Hepatic stellate cell (primary cell): Measurements from ENCODE around the gene DNAJB11.

Source experiments
- DNase-seq: peaks from one replicate; pipeline ENCODE4 v3.0.0; 2011; ENCODE audit warnings: low spot score

Gene DNAJB11

DNA sequence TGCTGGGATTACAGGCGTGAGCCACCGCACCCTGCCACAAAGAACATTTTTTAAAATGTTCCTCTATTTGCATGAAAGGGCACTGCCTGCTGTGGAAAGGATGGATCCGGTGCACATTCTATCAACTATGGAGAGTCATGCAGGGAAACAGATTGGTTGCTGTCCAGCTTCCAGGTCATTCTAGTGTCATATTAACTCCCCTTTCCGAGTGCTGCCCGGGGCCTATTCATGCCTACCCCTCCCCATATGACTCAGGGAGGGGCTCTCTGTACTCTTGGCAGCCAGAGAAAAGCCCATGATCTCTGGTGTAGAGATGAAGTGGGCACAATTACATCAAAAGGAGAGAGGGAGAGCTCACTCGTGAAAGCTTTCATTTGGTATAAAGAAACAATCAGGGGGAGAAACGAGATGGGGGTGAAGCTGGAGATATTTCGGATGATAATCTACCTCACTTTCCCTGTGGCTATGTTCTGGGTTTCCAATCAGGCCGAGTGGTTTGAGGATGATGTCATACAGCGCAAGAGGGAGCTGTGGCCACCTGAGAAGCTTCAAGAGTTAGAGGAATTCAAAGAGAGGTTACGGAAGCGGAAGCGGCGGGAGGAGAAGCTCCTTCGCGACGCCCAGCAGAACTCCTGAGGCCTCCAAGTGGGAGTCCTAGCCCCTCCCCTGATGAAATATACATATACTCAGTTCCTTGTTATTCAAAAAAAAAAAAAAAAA is 26.2 kb downstream of the DNAJB11 start:
- DNase-seq = no peak

DNA sequence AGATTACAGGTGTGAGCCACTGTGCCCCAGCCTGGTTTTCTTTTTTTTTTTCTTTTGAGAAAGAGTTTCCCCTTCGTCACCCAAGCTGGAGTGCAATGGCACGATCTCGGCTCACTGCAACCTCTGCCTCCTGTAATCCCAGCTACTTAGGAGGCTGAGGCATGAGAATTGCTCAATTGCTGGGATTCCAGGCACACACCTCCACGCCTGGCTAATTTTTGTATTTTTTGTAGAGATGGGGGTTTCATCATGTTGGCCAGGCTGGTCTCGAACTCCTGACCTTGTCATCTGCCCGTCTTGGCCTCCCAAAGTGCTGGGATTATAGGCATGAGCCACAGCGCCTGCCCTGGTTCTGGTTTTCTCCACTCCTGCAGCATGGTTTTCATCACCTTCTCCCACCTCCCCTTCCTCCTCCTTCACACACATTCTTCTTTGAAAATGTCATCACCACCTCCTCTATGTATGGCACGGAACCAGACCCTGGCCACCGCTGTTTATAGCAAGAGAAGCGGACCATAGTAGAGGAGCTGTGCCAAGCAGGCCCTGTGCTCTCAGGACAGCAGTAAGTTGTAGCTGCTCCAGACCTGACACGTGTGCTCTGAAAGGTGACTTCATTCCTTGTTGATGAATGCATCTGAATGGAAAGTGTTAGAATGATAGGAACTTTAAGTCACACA is 27.7 kb downstream of the DNAJB11 start:
- no peak for DNase-seq

DNA sequence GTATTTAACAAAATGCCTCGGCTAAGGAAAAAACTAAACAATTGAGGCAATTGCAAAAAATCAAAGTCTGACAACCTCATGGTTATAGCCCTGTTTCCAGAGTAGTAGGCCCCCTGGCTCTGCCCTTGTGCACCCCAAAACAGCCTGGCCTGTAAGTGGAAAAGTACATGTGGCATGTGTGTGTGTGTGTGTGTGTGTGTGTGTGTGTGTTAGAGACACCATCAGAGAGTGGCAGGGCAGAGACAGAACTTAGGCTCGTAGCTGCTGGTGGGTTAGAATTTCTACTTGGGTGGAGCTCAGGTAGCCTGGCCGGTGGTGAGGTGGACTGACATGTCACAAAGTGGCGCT is 28.2 kb downstream of the DNAJB11 start:
- no peak for DNase-seq

DNA sequence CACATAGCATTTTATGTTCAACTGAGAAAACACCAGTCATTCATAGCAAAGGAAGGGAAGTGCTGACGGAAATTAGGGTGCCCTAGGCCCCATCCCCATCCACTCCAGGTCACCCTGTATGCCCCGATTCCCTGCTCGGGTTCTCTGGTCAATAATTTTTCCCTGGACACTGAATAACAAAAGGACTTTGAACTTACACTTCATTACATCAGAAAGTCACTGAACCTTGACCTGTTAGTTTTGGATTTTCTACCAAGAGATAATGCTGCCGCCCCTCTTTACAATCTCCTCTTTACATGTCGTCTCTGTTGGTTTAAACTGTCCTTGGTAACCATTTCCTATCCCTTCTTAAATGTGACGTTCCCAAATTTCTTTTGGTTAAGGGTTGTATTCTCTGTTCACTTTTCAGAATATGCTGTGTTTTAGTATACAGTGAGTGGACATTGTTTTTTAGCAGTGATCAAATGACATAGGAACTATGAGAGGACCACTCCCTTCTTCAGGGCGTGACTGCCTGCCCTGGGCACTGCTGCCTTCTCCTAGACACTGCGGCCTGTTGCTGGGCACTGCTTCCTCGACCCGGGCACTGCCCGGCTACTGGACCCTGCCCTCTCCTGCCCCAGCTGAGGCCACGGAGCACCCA is 28.7 kb downstream of the DNAJB11 start:
- DNase-seq = no peak

DNA sequence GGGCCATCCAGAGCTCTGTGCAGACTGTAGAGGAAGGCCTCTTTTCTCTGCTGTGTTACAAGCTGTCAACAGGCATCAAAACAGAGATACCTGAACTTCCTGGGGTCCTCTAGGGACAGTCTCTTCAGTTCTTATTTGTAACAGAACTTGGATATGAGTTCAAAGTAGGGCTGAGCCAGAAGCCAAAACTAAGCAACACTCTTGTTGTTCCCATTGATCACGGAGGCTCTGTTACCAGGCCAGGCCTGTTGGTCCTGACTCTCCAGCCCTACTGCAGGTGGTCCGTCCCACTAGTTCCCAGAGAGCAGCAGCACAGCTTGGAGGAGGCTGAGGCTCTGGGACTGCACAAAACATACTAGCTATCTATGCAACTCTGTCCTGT is 29.3 kb downstream of the DNAJB11 start:
- no peak for DNase-seq

DNA sequence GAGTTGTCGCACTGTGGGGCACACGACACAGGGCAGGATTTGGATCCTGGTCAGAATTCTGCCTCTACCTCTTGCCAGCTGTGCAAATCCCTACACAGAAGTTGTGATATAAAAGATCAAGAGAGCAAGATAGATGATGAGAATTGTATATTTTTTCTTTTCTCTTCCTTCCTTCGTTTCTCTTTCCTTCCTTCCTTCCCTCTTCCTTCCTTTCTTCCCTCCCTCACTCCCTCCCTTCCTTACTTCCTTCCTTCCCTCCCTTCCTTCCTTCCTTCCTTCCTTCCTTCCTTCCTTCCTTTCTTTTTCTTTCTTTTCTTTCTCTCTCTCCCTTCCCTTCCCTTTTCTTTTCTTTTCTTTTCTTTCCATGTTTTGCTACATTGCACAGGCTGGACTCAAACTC is 30.4 kb downstream of the DNAJB11 start:
- DNase-seq = no peak

DNA sequence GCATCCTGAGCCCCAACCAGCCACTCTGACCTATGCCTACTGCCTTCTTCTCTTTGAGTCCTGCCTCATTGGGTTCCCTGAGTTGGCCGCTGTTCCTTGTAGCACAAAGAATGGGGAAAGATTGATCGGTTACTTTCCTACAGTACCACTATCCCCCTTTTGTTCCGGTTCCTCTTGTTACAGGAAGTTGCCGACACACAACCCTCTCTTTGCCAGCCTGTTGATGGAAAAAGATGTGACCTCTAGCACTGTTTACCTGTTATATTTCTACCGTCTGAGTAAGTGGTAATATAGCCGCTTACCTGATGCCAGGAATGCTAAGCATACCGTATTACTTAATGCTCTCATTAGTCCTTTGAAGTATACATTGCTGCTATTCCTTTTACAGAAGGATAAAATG is 32.6 kb downstream of the DNAJB11 start:
- DNase-seq = no peak

DNA sequence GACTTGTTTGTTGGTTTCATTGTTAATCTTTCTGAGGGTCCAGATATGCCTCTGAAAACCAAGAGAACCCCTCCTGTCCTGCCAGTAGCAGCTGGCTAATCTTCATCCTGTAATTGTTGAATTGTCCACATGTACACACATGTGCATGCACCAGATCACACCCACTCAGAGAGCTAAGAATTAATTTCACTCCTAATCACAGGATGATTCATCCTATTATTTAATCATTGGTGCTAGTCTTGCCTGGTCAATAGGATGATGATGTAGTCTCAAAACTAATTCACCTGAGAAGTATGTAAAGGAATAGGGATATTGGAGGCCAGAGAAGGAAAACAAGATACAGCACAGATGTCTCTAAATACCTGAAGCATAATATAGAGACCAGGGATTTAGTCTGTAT is 34.6 kb downstream of the DNAJB11 start:
- DNase-seq = no peak

DNA sequence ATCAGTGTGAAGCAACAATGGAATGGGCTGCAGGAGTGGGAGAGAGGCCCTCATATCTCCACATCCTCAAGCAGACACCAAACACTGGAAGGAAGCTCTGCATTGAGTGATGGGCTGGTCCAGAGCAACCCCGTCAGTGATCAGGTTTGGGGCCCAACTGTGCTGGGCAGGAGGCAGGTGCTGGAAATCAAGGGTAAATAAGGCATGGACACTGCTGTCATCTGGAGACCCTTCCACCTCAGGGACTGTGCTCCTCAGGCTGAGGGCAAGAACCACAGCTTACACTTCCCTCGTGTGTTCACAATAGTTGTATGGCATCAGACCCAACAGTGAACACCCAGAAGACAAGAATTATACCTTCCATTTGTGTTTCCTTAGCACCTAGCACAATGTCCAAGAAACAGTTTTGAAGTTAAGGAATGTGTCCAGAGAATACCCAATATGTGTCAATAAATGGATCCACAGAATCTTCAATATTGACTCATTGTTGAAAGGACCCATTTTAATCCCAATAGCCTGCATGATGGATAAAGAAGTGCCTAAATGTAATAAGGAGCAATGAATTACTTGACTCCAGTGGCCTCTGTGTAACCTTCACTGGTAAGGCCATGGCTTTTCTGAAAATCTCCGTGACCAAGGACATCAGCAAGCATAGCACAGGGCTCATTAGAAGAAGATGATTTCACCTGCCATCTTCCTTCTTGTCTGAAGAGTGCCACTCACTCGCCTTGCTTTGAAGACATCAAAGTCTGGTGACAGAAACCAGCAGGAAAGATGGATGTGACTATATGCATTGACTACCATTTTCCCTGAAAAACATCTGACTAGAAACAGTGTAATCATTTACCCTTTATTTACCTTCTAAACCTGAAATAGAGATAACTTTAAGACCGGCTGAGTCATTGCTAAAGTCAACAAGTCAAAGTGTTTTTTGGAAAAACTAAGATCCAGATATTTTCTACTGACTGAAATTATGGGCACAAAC is 35.3 kb downstream of the DNAJB11 start:
- DNase-seq = no peak

DNA sequence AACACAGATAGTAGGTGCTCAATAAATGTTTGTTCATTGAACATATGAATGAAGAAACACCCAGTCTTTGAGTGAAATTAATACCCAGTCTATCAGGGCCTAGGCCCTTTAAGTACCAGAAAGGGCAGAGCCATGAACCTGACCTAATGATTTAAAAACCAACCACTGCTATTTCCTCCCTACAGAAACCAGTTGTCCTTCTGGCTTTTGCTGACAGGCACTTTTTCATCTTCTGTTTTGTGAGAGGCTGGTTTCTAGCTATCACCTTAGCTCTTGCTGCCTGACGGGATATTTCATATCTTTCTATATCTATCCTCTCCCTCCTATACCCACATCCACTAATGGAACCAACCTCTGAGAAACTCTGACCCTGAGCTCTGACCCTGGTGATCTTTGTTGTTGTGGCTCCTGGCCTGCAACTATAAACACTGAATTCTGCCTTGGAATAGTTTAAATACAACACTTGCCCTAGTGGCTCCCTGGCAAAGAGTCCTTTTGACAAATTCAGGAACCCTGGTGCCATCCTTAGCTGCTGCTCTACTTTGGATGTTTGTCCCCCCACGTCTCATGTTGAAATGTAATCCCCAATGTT is 38.2 kb downstream of the DNAJB11 start:
- DNase-seq = no peak

DNA sequence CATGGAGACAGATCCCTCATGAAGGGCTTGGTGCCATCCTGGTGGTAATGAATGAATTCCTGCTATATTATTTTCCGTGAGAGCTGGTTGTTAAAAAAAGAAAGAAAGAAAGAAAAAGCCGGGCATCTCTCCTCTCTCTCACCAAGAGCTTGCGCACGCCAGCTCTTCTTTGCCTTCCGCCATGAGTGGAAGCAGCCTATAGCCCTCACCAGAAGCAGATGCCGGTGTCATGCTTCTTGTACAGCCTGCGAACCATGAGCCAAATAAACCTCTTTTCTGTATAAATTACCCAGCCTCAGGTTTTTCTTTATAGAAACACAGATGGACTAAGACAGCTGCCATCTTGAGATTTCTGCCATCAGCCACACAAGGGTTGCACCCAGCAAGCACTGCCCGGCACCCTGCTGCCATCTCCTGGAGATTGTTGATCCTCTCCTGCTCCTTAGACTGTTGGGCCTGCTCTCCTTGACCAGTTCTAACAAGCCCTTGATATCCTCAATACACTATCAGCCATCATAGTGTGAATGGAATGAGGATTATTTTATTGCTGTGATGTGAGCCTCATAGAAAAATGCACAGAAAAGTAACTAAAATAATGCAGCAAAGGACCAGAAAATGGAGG is 38.8 kb downstream of the DNAJB11 start:
- DNase-seq = peak; percentile 20

DNA sequence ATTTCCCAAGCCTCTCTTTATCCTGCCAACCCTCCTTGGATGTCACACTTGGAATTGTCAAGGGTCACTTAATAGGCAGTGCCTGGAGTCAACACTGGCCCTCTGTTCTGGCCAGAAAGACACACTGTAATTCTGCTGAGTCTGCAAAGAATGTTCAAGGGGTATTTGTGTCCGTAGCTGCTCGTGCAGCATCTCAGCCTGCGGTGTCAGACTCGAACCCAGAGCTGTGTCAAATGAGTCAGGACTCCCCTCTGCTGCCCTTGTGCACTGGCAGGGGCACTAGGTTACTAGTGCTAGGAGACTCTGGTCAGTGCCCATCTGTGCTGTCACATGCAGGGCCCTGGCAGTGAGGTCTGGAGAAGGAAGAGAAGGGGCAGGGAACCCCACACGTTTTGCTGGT is 41.5 kb downstream of the DNAJB11 start:
- no peak for DNase-seq

DNA sequence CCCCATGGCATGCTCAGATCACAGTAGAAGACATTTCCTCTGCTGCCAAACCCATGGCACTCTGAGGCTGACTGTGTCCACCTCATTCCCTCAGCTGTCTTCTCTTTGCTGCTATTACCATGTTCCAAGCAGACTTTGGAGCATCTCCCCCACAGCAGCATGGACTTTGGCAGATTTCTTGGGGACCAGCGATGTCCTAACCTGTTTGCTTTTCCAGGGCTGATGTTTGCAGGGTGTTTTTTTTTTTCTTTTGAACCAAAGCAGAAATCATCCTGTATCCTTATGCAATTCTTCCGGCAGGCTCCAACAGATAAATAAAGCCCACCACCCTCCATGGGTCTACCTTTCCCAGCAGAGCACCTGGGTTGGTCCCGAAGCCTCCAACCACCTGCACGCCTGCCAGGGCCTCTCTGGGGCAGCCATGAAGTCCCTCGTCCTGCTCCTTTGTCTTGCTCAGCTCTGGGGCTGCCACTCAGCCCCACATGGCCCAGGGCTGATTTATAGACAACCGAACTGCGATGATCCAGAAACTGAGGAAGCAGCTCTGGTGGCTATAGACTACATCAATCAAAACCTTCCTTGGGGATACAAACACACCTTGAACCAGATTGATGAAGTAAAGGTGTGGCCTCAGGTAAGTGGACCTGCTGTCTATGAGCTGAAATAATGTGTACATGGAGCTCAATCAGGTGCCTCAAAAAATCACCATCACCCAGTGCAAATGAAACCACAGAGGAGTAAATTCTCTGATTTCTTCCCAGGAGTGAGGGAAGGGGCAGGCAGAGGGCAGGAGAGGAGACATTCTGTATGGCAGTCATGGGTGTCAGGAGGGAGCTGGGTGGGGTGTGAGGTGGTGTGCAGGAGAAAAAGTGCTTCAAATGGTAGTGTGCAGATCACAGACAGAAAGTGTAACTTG is 42.5 kb downstream of the DNAJB11 start, which contains the start of gene AHSG:
Gene AHSG, plus strand, starts transcription at position 340 of the 916 bp plus-strand sequence. Its CDS starts 82 bp downstream, at position 422.
- DNase-seq = no peak

DNA sequence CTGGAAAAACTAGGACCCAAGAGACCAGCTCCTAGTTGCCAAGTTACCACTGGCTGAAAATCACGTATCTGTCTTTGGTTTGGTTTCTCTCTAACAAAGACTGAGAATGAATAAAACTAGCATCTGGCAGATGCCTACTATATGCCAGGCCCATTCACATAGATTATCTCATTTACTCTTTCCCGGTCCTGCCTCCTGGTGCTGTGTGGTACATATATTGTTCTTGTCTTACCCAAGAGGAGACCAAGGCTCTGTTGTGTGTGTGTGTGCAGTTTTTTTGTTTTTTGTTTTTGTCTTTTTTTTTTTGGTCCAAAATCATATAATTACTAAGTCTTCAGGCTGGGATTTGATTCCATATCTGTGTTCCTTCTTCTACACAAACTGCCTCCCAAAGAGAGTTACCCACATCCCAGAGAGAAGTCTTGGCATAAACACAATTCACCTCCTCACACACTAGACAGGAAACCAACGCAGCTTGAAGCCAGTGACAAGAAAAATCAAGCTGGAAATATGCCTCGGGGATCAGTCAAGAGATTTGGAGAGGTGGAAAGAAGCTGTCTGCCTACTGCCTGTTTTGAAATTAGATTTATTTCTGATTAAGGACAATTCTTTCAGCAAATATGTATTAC is 43.2 kb downstream of the DNAJB11 start:
- DNase-seq = no peak

DNA sequence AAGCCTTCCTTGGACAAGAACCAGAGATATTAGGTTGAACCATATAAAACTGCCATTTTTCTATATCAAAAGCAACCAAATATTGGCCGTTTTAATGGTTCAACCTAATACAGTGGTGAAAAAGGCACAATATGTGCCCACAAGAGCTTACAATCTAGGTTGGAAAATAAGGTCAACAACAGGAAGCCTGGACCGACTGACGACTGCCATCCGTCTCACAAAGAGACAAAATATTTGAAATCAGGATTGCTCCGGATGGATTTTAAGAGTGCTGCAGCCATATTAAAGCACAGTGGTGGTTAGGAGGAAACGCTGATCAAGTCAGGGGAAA is 43.7 kb downstream of the DNAJB11 start:
- no peak for DNase-seq

DNA sequence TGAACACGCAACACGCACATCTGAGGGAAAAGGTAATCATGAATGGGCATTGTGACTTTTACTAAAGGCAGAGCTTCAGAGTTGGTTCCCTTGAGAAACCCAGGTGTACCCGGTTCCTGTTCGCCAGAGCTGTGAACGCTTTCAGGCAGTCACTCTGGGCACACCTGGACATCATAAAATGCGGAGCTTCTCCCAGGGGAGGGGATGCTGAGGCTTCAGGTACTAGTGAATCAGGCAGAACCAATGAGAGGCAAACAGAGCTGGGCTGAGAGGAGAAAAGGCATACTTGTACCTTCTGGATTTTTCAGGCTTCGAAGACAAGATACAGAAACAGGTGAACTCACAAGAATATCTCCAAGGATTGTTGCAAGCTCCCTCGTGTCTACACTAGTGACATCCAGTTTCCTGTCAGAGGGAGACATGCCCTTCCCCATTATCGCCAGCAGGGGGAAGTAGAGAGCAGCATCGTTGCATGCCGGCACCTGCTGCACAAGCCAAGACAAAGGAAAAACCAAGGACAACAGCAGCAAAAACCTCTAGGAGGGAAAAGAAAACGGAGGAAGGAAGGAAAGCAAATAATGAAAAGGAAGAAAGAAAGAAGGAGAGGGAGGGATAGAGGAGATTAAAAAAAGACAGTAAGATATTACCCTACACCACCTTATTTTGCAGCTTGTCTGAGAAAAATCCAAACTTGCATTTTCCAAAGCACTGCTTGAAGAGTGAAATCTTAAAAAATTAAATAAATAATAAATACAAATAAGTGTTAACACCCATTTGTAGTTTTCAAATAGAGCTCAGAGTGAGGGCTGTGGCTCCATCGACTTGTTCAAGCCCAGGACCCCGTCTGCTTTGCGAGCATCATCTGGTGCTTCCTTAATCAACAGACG is 44.3 kb downstream of the DNAJB11 start:
- peak; percentile 70 for DNase-seq

DNA sequence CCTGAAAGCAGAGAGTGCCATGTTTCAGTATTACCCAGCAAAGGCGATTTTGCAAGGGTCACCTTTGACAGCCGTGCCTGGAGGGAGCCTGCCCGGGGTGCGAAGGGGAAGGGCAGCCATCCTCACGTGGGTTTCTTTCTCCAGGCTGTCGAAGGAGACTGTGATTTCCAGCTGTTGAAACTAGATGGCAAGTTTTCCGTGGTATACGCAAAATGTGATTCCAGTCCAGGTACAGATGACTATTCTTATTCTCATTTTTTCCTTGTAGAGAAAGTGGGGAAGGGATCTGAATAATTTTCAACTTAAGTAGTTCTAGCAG is 45.7 kb downstream of the DNAJB11 start:
- no peak for DNase-seq

DNA sequence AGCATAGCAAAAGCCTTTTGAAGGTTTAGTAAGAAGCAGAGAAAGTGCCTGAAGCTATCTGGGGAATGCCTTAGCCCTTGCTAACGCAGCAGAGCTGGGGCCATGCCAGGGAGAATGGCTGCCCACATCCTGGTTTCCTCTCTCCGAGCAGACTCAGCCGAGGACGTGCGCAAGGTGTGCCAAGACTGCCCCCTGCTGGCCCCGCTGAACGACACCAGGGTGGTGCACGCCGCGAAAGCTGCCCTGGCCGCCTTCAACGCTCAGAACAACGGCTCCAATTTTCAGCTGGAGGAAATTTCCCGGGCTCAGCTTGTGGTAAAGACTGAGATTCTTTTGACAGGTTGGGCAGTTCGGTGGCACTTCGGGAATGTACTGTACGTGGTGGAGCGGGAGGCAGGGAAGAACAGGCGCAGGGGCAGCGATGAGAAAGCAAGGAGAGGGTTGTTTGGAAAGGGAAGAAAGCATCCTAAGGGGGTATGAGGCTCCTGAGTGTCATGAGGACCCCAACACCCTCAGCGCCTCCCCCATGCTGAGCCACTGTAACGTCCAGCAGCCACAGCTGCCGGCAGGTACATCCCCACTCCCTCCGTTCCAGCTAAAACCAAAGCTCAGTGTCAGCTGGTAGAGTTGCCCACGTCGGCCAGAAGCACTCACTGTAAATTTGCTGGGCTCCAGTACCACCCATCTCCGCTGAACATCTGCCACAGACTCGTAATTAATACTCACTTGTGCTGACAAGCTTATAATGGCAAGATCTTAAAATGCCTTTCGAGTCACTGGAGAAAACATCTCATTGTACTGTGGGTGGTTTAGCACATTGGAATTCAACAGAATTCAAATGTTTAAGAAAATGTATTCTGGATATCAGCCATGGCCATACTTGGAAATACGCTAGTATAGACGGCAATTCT is 46.8 kb downstream of the DNAJB11 start:
- DNase-seq = peak; percentile 93
